Mesodermal cell (in vitro differentiated cells): ENCODE data around the gene B4GALNT2.

Experiments used
- H3K27ac ChIP-seq: 2 replicates; pipeline ENCODE4 v1.7.0; 2013; ENCODE audit warnings: mild to moderate bottlenecking, low read depth, low read length, moderate library complexity; ENCODE audit not compliant: severe bottlenecking
- H3K36me3 ChIP-seq: 2 replicates; pipeline ENCODE4 v1.7.1; 2013; ENCODE audit warnings: mild to moderate bottlenecking, low read length, moderate library complexity; ENCODE audit not compliant: control insufficient read depth, insufficient read depth
- H3K4me1 ChIP-seq: one replicate; pipeline ENCODE4 v1.7.1; 2013; ENCODE audit warnings: mild to moderate bottlenecking, low read length; ENCODE audit not compliant: insufficient read depth, control insufficient read depth, poor library complexity, severe bottlenecking
- H3K4me3 ChIP-seq: 2 replicates; pipeline ENCODE4 v1.7.0; 2013; ENCODE audit warnings: low read length, control low read depth, mild to moderate bottlenecking; ENCODE audit not compliant: insufficient read depth, poor library complexity, severe bottlenecking; ENCODE audit errors: extremely low read depth
- H3K9me3 ChIP-seq: 2 replicates; pipeline ENCODE4 v1.7.1; 2013; ENCODE audit warnings: mild to moderate bottlenecking, low read length, moderate library complexity; ENCODE audit not compliant: control insufficient read depth
- WGBS, 2 experiments: methylation state at CpG; one replicate each; pipeline ENCODE4 v1.1.5; 2013; ENCODE audit warnings: missing lambda C conversion rate in 2 of 2; ENCODE audit not compliant: insufficient coverage in 2 of 2; 5-methylcytosine and 5-hydroxymethylcytosine counted together

Gene B4GALNT2

DNA sequence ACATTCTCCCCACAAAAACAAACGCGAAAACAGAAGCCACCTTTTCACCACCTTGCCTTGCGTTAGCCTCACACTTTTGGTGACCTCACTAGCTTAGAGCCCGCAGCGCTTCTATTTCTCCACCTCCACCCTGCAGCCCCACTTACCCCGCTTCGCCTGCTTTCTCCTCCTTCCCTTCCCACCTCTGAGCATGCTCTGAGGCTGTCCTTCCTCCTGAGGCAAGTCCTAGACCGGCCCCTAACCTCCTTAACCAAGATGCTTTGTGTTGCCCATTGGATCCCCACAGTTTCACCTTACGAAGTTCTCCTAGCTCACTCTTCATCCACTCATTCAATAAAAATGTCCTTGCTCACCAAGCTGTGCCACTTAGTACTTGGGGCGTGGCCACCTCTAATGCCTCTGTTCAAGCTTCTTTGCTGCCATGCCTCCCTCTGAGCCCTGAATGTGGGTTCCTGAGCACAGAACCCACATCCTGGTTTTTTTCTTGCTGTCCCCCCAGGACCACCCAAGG lies 76.5 kb downstream of the B4GALNT2 start:
- Histone ChIP-seq H3K4me3 (no peak overlapping the region), H3K27ac (no peak overlapping the region), H3K36me3 (peaks cover 3% of the 10 kb centered on the region), H3K4me1 (peaks cover 16% of the 10 kb centered on the region), H3K9me3 (no peaks in the 10 kb centered on the region)
- WGBS, 2 experiments: 92 to 95% methylated on average over 10 of the region's 10 CpGs

DNA sequence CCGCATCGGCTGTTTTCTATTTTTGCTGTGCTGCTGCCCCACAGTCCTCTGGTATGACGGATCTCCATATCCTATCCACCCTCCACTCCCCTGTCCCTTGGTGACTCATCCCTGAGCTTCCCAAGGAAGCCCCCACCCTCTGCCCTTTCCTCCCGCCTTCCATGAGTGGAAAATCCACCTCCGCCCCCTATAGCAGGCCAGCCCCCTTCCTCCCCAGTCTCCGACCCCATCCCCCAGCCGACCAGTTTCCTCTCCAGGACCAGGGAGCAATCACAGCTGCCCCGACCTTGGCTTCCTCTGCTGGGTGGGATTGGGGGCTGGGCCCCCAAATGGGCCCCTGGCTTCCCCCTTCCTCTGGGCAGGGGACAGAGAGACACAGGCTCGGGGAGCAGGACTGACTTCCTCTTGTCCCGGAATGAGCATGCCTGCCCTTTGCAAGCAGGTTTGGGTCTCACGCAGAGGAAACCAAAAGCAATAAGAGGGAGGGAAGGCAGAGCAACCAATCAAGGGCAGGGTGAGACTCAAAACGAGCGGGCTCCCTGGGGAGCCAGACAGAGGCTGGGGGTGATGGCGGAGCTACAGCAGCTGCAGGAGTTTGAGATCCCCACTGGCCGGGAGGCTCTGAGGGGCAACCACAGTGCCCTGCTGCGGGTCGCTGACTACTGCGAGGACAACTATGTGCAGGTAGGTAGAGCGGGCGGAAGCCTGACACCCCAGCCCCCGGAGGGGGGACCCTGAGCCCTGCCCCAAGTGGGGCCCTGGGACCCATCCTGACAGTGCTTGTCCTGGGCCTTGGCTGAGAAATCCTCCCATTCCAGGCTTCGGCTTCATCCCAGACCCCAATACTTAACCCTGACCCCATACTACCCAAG lies 77.8 kb downstream of the B4GALNT2 start, which contains the start of the genes ABI3 and GNGT2:
Gene ABI3, plus strand, starts transcription at position 550 of the 872 bp plus-strand sequence. Its CDS starts 18 bp downstream, at position 568.
Gene GNGT2, minus strand, starts transcription at position 417 of the 872 bp plus-strand sequence. CDS start 3,152 bp downstream, outside the sequence.
- WGBS, 2 experiments: 49 to 50% methylated on average over 17 to 18 of the region's 22 CpGs
- Histone ChIP-seq H3K27ac (peak within 1 kb of the TSS; percentile 64), H3K4me1 (peaks cover 16% of the 10 kb centered on the region), H3K4me3 (peak within 1 kb of the TSS; percentile 37), H3K36me3 (peaks cover 3% of the 10 kb centered on the region), H3K9me3 (no peaks in the 10 kb centered on the region)

DNA sequence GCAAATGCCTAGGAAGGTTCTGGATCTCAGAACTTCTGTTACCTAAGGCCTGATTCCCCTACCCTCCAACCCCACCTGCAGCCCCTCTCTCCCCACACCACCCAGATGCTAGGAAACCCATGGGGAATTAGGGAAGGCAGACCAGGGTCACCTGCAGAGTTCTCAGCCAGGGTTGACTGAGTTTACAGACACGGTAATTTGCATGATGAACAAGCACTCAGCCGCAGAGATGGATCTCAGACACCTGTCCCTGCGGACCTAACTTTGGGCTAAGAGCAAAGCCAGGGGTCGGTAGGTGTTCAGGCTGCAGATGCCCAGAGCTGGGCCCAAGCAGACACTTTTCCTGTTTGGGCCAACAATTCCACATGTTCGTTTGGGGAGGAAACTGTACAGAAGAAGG lies 80.8 kb downstream of the B4GALNT2 start:
- Histone ChIP-seq H3K9me3 (no peaks in the 10 kb centered on the region), H3K4me1 (peaks cover 11% of the 10 kb centered on the region), H3K4me3 (no peak overlapping the region), H3K36me3 (peaks cover 14% of the 10 kb centered on the region), H3K27ac (no peak overlapping the region)
- 87 to 89% methylated on average over 4 to 5 of the region's 5 CpGs for WGBS, 2 experiments

DNA sequence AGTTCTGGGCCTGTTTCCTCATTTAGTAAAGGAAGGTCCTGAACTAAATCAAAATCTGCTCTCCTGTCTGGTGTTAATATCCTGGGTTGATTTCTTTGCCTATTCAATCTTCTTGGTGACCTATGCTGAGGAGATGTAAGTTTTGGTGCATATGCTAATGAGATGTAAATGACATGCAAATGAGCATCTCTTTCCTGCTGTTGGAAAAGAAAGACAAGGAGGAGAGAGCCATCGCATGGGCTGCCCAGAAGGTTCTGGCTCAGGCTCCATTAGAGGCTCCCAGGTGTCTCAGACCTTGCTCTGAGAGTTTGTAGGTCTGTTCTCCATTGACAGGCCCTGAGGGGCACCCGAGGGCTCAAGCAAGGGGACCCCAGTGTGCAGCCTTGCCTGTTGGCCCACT lies 81.3 kb downstream of the B4GALNT2 start:
- H3K9me3 ChIP-seq: no peaks in the 10 kb centered on the region
- peaks cover 14% of the 10 kb centered on the region for H3K36me3 ChIP-seq
- H3K4me1 ChIP-seq: peaks cover 11% of the 10 kb centered on the region
- no peak overlapping the region for H3K27ac ChIP-seq
- 77 to 100% methylated on average over 1 of the region's 2 CpGs for WGBS, 2 experiments
- no peak overlapping the region for H3K4me3 ChIP-seq

DNA sequence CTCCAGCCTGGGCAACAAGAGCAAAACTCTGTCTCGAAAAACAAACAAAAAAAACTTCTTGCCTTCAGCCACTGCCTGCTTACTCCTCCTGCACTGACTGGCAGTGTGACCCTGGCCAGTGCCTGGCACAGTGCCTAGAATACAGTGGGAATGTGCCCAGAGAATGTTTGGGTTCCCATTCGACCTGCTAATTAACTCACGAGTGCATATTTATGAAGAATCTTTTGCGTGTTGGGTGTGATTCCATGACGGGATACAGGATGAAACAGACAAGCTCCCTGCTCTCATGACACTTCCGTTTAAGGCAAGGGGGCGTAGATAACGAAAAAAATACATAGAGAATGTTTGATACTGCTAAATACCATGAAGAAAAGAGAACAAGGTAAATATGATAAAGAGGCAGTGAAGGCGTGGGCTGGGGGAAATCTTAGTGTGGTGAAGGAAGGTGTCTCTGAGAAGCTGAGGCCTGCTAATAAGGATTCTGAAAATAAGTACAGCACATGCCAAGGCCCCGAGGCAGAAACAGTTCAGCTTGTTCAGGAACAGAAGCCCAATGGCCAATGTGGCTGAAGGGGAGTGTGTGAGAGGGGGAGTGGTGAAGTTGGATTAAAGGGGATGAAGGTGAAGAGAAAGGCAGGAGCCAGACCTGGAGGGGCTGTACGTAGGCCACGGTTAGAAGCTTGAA lies 82.2 kb downstream of the B4GALNT2 start:
- peaks cover 2% of the 10 kb centered on the region for H3K4me1 ChIP-seq
- H3K4me3 ChIP-seq: no peak overlapping the region
- no peak overlapping the region for H3K27ac ChIP-seq
- 96 to 97% methylated on average over 11 of the region's 12 CpGs for WGBS, 2 experiments
- H3K36me3 ChIP-seq: peaks cover 17% of the 10 kb centered on the region
- no peaks in the 10 kb centered on the region for H3K9me3 ChIP-seq

DNA sequence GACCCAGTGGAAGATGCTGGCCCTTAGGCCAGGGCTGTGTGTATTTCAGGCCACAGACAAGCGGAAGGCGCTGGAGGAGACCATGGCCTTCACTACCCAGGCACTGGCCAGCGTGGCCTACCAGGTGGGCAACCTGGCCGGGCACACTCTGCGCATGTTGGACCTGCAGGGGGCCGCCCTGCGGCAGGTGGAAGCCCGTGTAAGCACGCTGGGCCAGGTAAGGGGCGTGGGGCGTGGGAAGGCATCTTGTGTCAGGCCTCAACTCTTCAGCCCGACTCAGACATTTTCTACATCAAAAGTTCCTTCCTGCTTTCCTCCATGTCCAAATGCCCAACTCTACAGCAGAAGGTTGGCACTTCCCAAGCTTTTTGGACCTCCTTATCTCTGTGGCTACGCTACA lies 83.9 kb downstream of the B4GALNT2 start:
- Histone ChIP-seq H3K9me3 (no peaks in the 10 kb centered on the region), H3K36me3 (peaks cover 22% of the 10 kb centered on the region), H3K27ac (no peak overlapping the region), H3K4me1 (no peaks in the 10 kb centered on the region), H3K4me3 (no peak overlapping the region)
- 95 to 96% methylated on average over 8 to 13 of the region's 13 CpGs for WGBS, 2 experiments

DNA sequence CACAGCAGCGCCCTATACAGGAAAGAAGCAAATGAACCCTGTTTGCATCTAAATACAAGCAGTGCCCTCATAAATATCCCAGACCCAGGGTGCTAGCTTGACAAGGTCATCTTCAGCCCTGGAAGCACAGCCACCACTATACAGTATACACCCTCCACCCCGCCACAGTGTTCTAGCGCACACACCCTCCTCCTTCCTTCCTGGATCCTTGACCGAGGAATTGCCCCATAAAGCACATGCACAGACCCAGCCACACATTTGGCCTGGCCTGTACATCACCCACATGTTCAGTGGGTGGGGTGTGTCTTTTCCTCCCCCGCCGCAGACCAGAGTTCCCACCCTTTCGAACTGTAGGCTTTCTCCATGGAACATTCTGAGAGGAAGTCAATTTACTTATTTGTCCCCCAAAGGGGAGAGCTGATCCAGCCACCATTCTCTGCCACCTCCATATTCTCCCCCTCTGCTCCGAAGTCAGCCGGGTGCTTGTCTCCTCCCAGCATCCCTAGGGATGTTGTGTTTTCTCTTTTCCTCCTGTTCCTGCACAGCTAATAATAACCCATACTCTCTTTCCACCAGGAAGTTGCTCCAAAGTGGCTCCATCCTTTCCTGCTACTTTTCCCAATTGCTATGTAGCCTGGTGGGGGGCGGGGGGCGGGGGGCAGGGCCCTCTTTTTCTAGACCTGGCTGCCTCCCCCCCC lies 84.5 kb downstream of the B4GALNT2 start:
- H3K4me1 ChIP-seq: no peaks in the 10 kb centered on the region
- 85 to 100% methylated on average over 4 to 5 of the region's 11 CpGs for WGBS, 2 experiments
- H3K36me3 ChIP-seq: peaks cover 25% of the 10 kb centered on the region
- H3K4me3 ChIP-seq: no peak overlapping the region
- no peaks in the 10 kb centered on the region for H3K9me3 ChIP-seq
- no peak overlapping the region for H3K27ac ChIP-seq

DNA sequence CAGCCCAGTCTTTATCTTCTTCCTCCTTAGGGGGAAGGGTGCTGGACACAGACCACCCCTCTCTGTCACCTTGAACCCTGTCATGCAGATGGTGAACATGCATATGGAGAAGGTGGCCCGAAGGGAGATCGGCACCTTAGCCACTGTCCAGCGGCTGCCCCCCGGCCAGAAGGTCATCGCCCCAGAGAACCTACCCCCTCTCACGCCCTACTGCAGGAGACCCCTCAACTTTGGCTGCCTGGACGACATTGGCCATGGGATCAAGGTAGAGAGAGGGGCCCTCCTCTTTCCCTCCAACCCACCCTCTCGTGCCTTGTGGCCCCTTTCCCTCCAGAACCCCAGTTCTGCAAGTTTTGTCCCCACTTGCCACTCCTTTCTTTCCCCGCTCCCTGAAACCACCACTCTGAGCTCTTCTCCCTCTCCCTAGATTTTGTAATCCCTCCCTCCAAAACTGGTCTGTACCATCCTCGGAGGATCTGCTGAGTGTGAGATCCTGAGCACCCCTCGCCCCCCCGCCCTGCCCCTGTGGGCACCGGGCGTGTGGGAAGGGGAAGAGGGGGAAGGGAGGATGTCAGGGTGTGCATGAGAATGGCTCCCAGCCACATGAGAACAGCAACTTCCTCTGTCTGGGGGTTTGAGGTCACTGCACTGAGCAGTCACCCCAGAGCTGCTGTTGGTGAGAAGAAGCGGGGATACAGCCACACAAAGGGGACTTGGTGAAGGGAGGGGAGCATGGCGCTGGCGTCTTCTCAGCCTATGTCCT lies 85.3 kb downstream of the B4GALNT2 start:
- Histone ChIP-seq H3K27ac (no peak overlapping the region), H3K4me1 (no peaks in the 10 kb centered on the region), H3K36me3 (peaks cover 26% of the 10 kb centered on the region), H3K4me3 (no peak overlapping the region), H3K9me3 (no peaks in the 10 kb centered on the region)
- WGBS, 2 experiments: 95 to 96% methylated on average over 7 to 8 of the region's 17 CpGs

DNA sequence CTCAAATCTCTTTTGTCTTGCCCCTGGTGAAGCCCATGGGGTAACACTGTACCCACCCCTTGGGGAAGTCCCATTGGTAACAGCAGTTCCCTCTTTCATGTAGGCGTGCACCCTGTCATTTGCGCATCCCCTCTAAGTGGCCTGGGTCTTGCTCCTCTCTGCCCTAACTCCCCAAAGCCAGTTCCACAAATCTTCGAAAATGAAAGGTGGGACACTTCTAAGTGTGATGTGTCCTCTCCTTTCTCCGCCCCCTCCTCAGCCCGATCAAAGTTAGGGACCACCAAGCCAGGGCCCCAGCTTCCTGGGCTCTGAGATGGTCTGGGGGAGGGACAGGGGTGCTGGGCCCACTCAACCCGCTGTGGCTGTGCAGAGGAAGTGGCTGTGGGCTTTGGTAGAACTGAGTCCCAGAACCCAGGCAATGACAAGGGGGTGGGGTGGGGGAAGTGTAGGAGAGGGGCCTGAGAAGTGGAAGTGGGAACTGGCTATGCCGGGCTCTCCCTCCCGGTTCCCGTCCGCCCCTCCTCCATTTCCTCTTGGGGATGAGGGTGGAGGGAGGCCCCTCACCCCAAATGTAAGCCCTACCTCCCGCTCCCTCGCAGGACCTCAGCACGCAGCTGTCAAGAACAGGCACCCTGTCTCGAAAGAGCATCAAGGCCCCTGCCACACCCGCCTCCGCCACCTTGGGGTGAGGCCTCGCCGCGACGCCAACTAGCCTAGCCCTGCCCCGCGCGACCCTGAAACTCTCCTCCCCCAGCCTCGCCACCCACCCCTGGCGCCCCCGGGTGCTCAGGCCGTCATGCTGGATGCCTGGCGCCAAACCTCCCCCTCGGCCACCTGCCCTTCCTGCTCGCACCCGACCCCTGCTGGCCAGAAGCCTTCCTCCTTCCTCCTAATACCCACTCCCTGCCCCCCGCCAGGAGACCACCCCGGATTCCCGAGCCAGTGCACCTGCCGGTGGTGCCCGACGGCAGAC lies 86.7 kb downstream of the B4GALNT2 start:
- Histone ChIP-seq H3K27ac (no peak overlapping the region), H3K4me1 (peaks cover 3% of the 10 kb centered on the region), H3K9me3 (no peaks in the 10 kb centered on the region), H3K36me3 (peaks cover 26% of the 10 kb centered on the region), H3K4me3 (no peak overlapping the region)
- 92 to 96% methylated on average over 20 to 27 of the region's 37 CpGs for WGBS, 2 experiments
